MM.1S (cell line): ENCODE results near the gene GFI1.

Experiments
- DNase-seq: peaks from one replicate; pipeline ENCODE4 v3.0.0-alpha.2; 2015
- H2AFZ ChIP-seq: fragments of 300-600 bp; sonication (generic); 2 replicates; pipeline ENCODE4 v1.6.0; 2016; ENCODE audit warnings: antibody characterized with exemption, low read length
- H3F3A ChIP-seq: fragments of 300-600 bp; sonication (generic); 2 replicates; pipeline ENCODE4 v1.6.1; 2016; ENCODE audit warnings: mild to moderate bottlenecking, antibody characterized with exemption, low read length, moderate library complexity, mixed read lengths; ENCODE audit not compliant: insufficient read depth
- H3K27ac ChIP-seq: fragments of 300-600 bp; sonication (generic); 2 replicates; pipeline ENCODE4 v1.5.1; 2016; ENCODE audit warnings: mild to moderate bottlenecking, low read length
- H3K27me3 ChIP-seq: fragments of 300-600 bp; sonication (generic); replicated peaks from 2 replicates; pipeline ENCODE4 v1.6.0; 2016; ENCODE audit warnings: low read length; ENCODE audit not compliant: insufficient read depth
- H3K36me3 ChIP-seq: fragments of 300-600 bp; sonication (generic); replicated peaks from 2 replicates; pipeline ENCODE4 v1.6.1; 2016; ENCODE audit warnings: mild to moderate bottlenecking, low read length, mixed read lengths; ENCODE audit not compliant: insufficient read depth
- H3K4me1 ChIP-seq: fragments of 300-600 bp; sonication (generic); 2 replicates; pipeline ENCODE4 v1.6.1; 2016; ENCODE audit warnings: low read length, mixed read lengths
- H3K4me2 ChIP-seq: fragments of 300-600 bp; sonication (generic); 2 replicates; pipeline ENCODE4 v1.6.0; 2016; ENCODE audit warnings: low read depth, low read length
- H3K4me3 ChIP-seq: fragments of 300-600 bp; sonication (generic); 2 replicates; pipeline ENCODE4 v1.5.1; 2016; ENCODE audit warnings: low read length, mixed read lengths
- H3K79me2 ChIP-seq: fragments of 300-600 bp; sonication (generic); 2 replicates; pipeline ENCODE4 v1.6.1; 2016; ENCODE audit warnings: mixed run types, low read length, mixed read lengths
- H3K9ac ChIP-seq: fragments of 300-600 bp; sonication (generic); 2 replicates; pipeline ENCODE4 v1.6.1; 2016; ENCODE audit warnings: low read length, mixed read lengths
- H3K9me2 ChIP-seq: fragments of 300-600 bp; sonication (generic); replicated peaks from 2 replicates; pipeline ENCODE4 v1.6.1; 2016; ENCODE audit warnings: mild to moderate bottlenecking, low read length, mixed read lengths; ENCODE audit not compliant: insufficient read depth
- H3K9me3 ChIP-seq: fragments of 300-600 bp; sonication (generic); replicated peaks from 2 replicates; pipeline ENCODE4 v1.6.1; 2016; ENCODE audit warnings: mild to moderate bottlenecking, low read length, mixed read lengths; ENCODE audit not compliant: insufficient read depth
- H4K20me1 ChIP-seq: fragments of 300-600 bp; sonication (generic); 2 replicates; pipeline ENCODE4 v1.6.1; 2016; ENCODE audit warnings: mild to moderate bottlenecking, low read length, moderate library complexity, mixed read lengths; ENCODE audit not compliant: insufficient read depth
- CTCF ChIP-seq: fragments of 300-600 bp; sonication (generic); IDR thresholded peaks from 2 replicates; pipeline ENCODE4 v1.5.1; 2016; ENCODE audit warnings: antibody characterized with exemption, low read length, mixed read lengths
- EZH2 ChIP-seq: fragments of 300-600 bp; sonication (generic); optimal IDR thresholded peaks from 2 replicates; pipeline ENCODE3; 2017; ENCODE audit warnings: low read depth, mild to moderate bottlenecking, antibody characterized with exemption, low read length, mixed read lengths
- EZH2phosphoT487 ChIP-seq: fragments of 300-600 bp; sonication (generic); IDR thresholded peaks from 2 replicates; pipeline ENCODE4 v1.6.1; 2018; ENCODE audit warnings: antibody characterized with exemption, low read length

The GFI1 gene

GRCh38 chr1:92478393-92478792 lies 8.3 kb downstream of the GFI1 start:
- H3K9me3 ChIP-seq = no peaks in the 10 kb centered on the region
- H4K20me1 ChIP-seq = no peaks in the 10 kb centered on the region
- H2AFZ ChIP-seq = no peak overlapping the region
- no peak overlapping the region for H3K9ac ChIP-seq
- H3K4me2 ChIP-seq = no peak overlapping the region
- TF ChIP-seq EZH2phosphoT487 = no peak
- no peak for TF ChIP-seq CTCF
- TF ChIP-seq EZH2 = no peak
- H3K27ac ChIP-seq = no peak overlapping the region
- peaks cover 26% of the 10 kb centered on the region for H3K79me2 ChIP-seq
- no peaks in the 10 kb centered on the region for H3K27me3 ChIP-seq
- no peak for DNase-seq
- no peak overlapping the region for H3K4me3 ChIP-seq
- no peaks in the 10 kb centered on the region for H3K4me1 ChIP-seq
- no peaks in the 10 kb centered on the region for H3F3A ChIP-seq
- H3K9me2 ChIP-seq = no peaks in the 10 kb centered on the region
- H3K36me3 ChIP-seq = no peaks in the 10 kb centered on the region

- H2AFZ ChIP-seq = no peak overlapping the region
- H3K9ac ChIP-seq = no peak overlapping the region
- H3K4me1 ChIP-seq = no peaks in the 10 kb centered on the region
- no peak overlapping the region for H3K27ac ChIP-seq
- no peaks in the 10 kb centered on the region for H4K20me1 ChIP-seq
- no peaks in the 10 kb centered on the region for H3K36me3 ChIP-seq
- no peaks in the 10 kb centered on the region for H3K9me3 ChIP-seq
- DNase-seq = no peak
- no peaks in the 10 kb centered on the region for H3K27me3 ChIP-seq
- no peak overlapping the region for H3K4me2 ChIP-seq
- peaks cover 4% of the 10 kb centered on the region; the same call in 1 of the 2 replicates for H3K79me2 ChIP-seq
- H3K4me3 ChIP-seq = no peak overlapping the region
- TF ChIP-seq EZH2 (no peak), CTCF (no peak), EZH2phosphoT487 (no peak)
- H3F3A ChIP-seq = no peaks in the 10 kb centered on the region
- no peaks in the 10 kb centered on the region for H3K9me2 ChIP-seq
These were observed 10.6 kb downstream of the GFI1 start for GRCh38 chr1:92476071-92476631.

- H3K4me1 ChIP-seq = no peaks in the 10 kb centered on the region
- no peaks in the 10 kb centered on the region for H3K9me3 ChIP-seq
- H3K9ac ChIP-seq = no peak overlapping the region
- no peak overlapping the region for H2AFZ ChIP-seq
- no peaks in the 10 kb centered on the region for H3K36me3 ChIP-seq
- H3K9me2 ChIP-seq = no peaks in the 10 kb centered on the region
- no peaks in the 10 kb centered on the region for H4K20me1 ChIP-seq
- TF ChIP-seq EZH2 (no peak), CTCF (no peak), EZH2phosphoT487 (no peak)
- no peaks in the 10 kb centered on the region for H3F3A ChIP-seq
- no peak overlapping the region for H3K27ac ChIP-seq
- DNase-seq = no peak
- no peak overlapping the region for H3K4me3 ChIP-seq
- no peaks in the 10 kb centered on the region for H3K27me3 ChIP-seq
- no peaks in the 10 kb centered on the region for H3K79me2 ChIP-seq
- H3K4me2 ChIP-seq = no peak overlapping the region
These were observed 11.7 kb downstream of the GFI1 start for GRCh38 chr1:92475029-92475428.
